Ishikawa (cell line): ENCODE measurements around the gene TXNRD1.

Experiments
- EP300 ChIP-seq: IDR thresholded peaks from 2 replicates; pipeline ENCODE4 v1.6.1; 2012; ENCODE audit warnings: borderline replicate concordance
- YY1 ChIP-seq: IDR thresholded peaks from 2 replicates; pipeline ENCODE4 v1.6.1; 2012; ENCODE audit warnings: low read depth
- TF ChIP-seq, protein P1 (sequence below): IDR thresholded peaks from 2 replicates; pipeline ENCODE4 v1.6.1; 2012; ENCODE audit warnings: low read depth, mild to moderate bottlenecking
- TF ChIP-seq, protein P2 (sequence below): IDR thresholded peaks from 2 replicates; pipeline ENCODE4 v1.6.1; 2012

- TF ChIP-seq, protein P1, sequence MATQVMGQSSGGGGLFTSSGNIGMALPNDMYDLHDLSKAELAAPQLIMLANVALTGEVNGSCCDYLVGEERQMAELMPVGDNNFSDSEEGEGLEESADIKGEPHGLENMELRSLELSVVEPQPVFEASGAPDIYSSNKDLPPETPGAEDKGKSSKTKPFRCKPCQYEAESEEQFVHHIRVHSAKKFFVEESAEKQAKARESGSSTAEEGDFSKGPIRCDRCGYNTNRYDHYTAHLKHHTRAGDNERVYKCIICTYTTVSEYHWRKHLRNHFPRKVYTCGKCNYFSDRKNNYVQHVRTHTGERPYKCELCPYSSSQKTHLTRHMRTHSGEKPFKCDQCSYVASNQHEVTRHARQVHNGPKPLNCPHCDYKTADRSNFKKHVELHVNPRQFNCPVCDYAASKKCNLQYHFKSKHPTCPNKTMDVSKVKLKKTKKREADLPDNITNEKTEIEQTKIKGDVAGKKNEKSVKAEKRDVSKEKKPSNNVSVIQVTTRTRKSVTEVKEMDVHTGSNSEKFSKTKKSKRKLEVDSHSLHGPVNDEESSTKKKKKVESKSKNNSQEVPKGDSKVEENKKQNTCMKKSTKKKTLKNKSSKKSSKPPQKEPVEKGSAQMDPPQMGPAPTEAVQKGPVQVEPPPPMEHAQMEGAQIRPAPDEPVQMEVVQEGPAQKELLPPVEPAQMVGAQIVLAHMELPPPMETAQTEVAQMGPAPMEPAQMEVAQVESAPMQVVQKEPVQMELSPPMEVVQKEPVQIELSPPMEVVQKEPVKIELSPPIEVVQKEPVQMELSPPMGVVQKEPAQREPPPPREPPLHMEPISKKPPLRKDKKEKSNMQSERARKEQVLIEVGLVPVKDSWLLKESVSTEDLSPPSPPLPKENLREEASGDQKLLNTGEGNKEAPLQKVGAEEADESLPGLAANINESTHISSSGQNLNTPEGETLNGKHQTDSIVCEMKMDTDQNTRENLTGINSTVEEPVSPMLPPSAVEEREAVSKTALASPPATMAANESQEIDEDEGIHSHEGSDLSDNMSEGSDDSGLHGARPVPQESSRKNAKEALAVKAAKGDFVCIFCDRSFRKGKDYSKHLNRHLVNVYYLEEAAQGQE = no peak
- TF ChIP-seq, protein P2, sequence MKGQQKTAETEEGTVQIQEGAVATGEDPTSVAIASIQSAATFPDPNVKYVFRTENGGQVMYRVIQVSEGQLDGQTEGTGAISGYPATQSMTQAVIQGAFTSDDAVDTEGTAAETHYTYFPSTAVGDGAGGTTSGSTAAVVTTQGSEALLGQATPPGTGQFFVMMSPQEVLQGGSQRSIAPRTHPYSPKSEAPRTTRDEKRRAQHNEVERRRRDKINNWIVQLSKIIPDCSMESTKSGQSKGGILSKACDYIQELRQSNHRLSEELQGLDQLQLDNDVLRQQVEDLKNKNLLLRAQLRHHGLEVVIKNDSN = no peak
- TF ChIP-seq EP300 (no peak), YY1 (no peak)
Observed at GRCh38 chr12:104280717-104281458, 65.3 kb downstream of the TXNRD1 start.
